ENCODE results near the gene TCF12.

TCF12 gene

DNA sequence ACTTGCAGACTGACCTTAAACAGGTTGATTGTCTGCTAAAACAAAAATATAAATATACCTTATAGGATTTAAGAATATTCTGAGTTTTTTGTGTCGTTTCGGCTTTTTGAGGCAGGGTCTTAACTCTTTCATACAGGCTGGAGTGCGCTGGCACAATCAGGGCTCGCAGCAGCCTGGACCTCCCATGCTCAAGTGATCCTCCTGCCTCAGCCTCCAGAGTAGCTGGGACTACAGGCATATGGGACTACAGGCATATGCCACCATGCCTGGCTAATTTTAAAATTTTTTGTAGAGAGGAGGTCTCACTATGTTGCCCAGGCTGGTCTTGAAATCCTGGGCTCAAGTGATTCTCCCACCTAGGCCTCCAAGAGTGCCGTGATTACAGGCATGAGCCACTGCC lies 113.9 kb downstream of the TCF12 start:
- TF ChIP-seq CTCF (conservative IDR thresholded peaks at IDR 0.05; ENCODE audit: low read length): no peak
- H3K4me3 ChIP-seq (ENCODE audit: low read length): no peak overlapping the region
- DNase-seq (ENCODE audit: low read depth): no peak

GRCh38 chr15:57033715-57034439 lies 115.4 kb downstream of the TCF12 start:
- no peak for TF ChIP-seq CTCF (conservative IDR thresholded peaks at IDR 0.05; ENCODE audit: low read length)
- H3K4me3 ChIP-seq (ENCODE audit: low read length): no peak overlapping the region
- no peak for DNase-seq (ENCODE audit: low read depth)

DNA sequence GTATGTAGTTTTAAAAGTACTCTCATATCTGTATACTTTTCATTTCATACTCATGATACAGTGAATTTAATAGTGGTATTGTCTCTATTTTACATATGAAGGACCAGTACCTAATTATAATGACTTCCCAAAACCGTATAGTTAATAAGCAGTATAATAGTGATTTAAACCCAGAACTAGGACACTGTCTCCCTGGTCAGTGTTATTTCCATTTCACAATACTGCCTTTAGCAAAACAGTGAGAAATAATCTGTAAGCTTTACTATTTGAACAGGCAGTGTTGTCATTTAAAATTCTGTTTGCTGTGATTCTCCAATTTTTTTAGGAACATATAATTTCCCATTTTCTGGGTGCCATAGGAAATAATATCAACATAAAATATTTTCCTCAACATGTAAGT lies 116.2 kb downstream of the TCF12 start:
- no peak for TF ChIP-seq CTCF (conservative IDR thresholded peaks at IDR 0.05; ENCODE audit: low read length)
- DNase-seq (ENCODE audit: low read depth): no peak
- H3K4me3 ChIP-seq (ENCODE audit: low read length): no peak overlapping the region

DNA sequence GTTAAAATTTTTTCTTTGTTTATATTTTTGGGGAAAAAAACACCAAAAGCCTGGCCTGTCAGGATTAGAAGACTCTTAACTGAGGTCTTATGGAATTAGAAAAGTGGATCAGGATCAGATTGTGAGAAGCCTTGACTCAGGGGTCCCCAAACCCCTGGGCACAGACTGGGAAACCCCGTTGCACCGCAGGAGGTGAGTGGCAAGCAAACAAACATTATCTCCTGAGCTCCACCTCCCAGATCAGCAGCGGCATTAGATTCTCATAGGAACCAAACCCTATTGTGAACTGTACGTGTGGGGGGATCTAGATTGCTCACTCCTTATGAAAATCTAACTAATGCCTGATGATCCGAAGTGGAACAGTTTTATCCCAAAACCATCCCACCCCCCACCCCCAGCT lies 117.2 kb downstream of the TCF12 start:
- no peak overlapping the region for H3K4me3 ChIP-seq (ENCODE audit: low read length)
- no peak for DNase-seq (ENCODE audit: low read depth)
- TF ChIP-seq CTCF (conservative IDR thresholded peaks at IDR 0.05; ENCODE audit: low read length): no peak

GRCh38 chr15:57036352-57036751 lies 117.9 kb downstream of the TCF12 start:
- no peak overlapping the region for H3K4me3 ChIP-seq (ENCODE audit: low read length)
- TF ChIP-seq CTCF (conservative IDR thresholded peaks at IDR 0.05; ENCODE audit: low read length): no peak
- DNase-seq (ENCODE audit: low read depth): no peak

DNA sequence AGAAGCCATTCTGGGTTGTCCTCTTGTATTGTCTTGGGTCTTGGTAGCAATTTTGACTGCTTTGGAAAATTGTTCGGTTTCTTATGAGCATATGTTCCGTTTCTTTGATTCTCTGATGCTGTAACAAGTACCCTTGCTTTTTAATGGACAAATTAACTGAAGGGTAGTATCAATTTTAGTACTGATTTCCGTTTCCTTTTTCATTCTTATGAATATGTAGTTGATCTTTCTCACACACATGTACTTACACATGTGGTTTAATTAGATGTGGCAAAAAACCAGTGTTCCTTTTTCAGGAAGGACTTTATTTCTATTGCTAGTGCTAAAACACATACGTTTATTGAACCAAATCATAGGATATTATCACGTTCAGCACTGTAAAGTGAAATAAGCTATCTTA lies 119.1 kb downstream of the TCF12 start:
- DNase-seq (ENCODE audit: low read depth): no peak
- no peak overlapping the region for H3K4me3 ChIP-seq (ENCODE audit: low read length)
- no peak for TF ChIP-seq CTCF (conservative IDR thresholded peaks at IDR 0.05; ENCODE audit: low read length)

DNA sequence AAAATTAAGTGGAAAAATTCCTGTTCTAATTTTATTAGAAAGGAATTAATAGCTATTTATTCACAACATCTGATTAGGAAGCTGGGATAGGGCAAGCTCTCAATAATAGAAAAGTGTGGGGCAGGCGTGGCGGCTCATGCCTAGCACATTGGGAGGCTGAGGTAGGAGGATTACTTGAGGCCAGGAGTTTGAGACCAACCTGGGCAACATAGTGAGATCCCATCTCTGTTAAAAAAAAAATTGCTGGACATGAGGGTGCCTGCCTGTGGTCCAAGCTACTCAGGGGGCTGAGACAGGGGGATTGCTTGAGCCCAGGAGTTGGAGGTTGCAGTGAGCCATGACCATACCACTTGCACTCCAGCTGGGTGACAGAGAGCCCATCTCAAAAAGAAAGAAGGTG lies 119.6 kb downstream of the TCF12 start:
- DNase-seq (ENCODE audit: low read depth): no peak
- TF ChIP-seq CTCF (conservative IDR thresholded peaks at IDR 0.05; ENCODE audit: low read length): no peak

More for the DNA sequence above, 119.6 kb downstream of the TCF12 start:
- no peak overlapping the region for H3K4me3 ChIP-seq (ENCODE audit: low read length)
